Omental fat pad (tissue), 4 donors: ENCODE results near the gene TSPAN7. TPM values are rescaled to one million over a fixed set of nuclear protein-coding genes. Genes with fewer than 3 reads are reported as not detected.

Experiments used
- ATAC-seq: fragments of 150-250 bp; one replicate; pipeline ENCODE4 v1.9.1; 2016; ENCODE audit warnings: mild to moderate bottlenecking, moderate library complexity; ENCODE audit not compliant: low FRiP score
- DNase-seq: peaks from one replicate; pipeline ENCODE4 v3.0.0-alpha.2; 2019; ENCODE audit warnings: low spot score
- CTCF ChIP-seq, 3 donors: fragments of 450-650 bp; IDR thresholded peaks; one replicate each; pipeline ENCODE4 v1.5.1; 2016 to 2017; ENCODE audit warnings: antibody characterized with exemption in 3 of 3, mild to moderate bottlenecking in 3 of 3, moderate library complexity in 2 of 3
- total RNA-seq, 4 donors: library from RNA; depleted of rRNA; stranded (reverse); fragments of >200 nt; gene quantifications; one replicate each; pipeline ENCODE4 v1.1.0, GENCODE V29; 2016

Gene TSPAN7
- total RNA-seq, 4 donors from 2014 or later: 18.7 to 61.2 (median 40.8) TPM

- ATAC-seq: no peak
- no peak for TF ChIP-seq CTCF (IDR thresholded peaks at IDR 0.05)
- no peak for DNase-seq
Measured at GRCh38 chrX:38563030-38563429, 1.7 kb downstream of the TSPAN7 start.

GRCh38 chrX:38570396-38570795, 9.1 kb downstream of the TSPAN7 start:
- no peak for TF ChIP-seq CTCF (IDR thresholded peaks at IDR 0.05)
- DNase-seq (no peak), ATAC-seq (no peak)

- ATAC-seq: no peak
- DNase-seq: no peak
- no peak for TF ChIP-seq CTCF (IDR thresholded peaks at IDR 0.05)
Measured at GRCh38 chrX:38571058-38571457, 9.7 kb downstream of the TSPAN7 start.

GRCh38 chrX:38574858-38575257, 13.5 kb downstream of the TSPAN7 start:
- DNase-seq (no peak), ATAC-seq (no peak)

GRCh38 chrX:38575888-38576287, 14.5 kb downstream of the TSPAN7 start:
- DNase-seq (no peak), ATAC-seq (no peak)
- TF ChIP-seq CTCF (IDR thresholded peaks at IDR 0.05): no peak

More at GRCh38 chrX:38574858-38575257, 13.5 kb downstream of the TSPAN7 start:
- TF ChIP-seq CTCF (IDR thresholded peaks at IDR 0.05): no peak

GRCh38 chrX:38577738-38578137, 16.4 kb downstream of the TSPAN7 start:
- ATAC-seq: no peak
- no peak for DNase-seq
- TF ChIP-seq CTCF (IDR thresholded peaks at IDR 0.05): no peak

- ATAC-seq (no peak), DNase-seq (no peak)
- no peak for TF ChIP-seq CTCF (IDR thresholded peaks at IDR 0.05)
Measured at GRCh38 chrX:38578167-38578566, 16.8 kb downstream of the TSPAN7 start.
